Measurements from ENCODE around the gene ZNF746. TPM values are rescaled to one million over a fixed set of nuclear protein-coding genes. Genes with fewer than 3 reads are reported as not detected.
"Not testable (repeated sequence)": the region's sequence is repeated elsewhere in the genome, so short reads cannot be mapped to it uniquely, and the experiment has no call there.

ZNF746 gene
- total RNA-seq, 4 donors from 2014 or later: 15.1 to 30.4 (median 25.0) TPM

GRCh38 chr7:149500910-149501309, 3.3 kb upstream of the ZNF746 start:
- ATAC-seq (ENCODE audit: low FRiP score) (no peak), DNase-seq (ENCODE audit: low spot score) (no peak)
- TF ChIP-seq CTCF (IDR thresholded peaks at IDR 0.05): no peak

DNA sequence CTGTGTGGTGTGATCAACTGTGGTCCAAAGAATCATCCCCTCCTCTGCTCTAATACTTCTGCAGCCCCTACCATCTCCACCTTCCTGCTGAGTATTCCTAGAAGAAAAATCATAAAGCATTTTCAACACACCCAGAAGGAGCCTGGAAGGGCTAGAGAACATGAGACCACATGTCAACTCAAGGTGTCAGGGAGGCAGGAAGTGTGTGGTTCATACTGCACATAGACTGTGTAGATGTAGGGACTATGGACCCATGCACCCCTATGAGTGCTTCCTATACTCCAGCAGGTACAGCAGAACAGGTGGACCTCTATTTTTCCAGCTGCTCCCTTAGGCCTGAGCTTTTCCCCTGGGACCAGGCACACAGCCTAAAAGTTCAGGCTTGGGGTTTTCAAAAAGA, 2.6 kb upstream of the ZNF746 start:
- DNase-seq (ENCODE audit: low spot score) (no peak), ATAC-seq (ENCODE audit: low FRiP score) (no peak)
- TF ChIP-seq CTCF (IDR thresholded peaks at IDR 0.05): no peak

- no peak for DNase-seq (ENCODE audit: low spot score)
- no peak for TF ChIP-seq CTCF (IDR thresholded peaks at IDR 0.05)
- ATAC-seq (ENCODE audit: low FRiP score): no peak
These were observed 1.2 kb upstream of the ZNF746 start for GRCh38 chr7:149498811-149499210.

- TF ChIP-seq CTCF (IDR thresholded peaks at IDR 0.05): no peak
- ATAC-seq (ENCODE audit: low FRiP score): peak; percentile 52
- no peak for DNase-seq (ENCODE audit: low spot score)
These were observed 792 bp downstream of the ZNF746 start for GRCh38 chr7:149496642-149497391.

DNA sequence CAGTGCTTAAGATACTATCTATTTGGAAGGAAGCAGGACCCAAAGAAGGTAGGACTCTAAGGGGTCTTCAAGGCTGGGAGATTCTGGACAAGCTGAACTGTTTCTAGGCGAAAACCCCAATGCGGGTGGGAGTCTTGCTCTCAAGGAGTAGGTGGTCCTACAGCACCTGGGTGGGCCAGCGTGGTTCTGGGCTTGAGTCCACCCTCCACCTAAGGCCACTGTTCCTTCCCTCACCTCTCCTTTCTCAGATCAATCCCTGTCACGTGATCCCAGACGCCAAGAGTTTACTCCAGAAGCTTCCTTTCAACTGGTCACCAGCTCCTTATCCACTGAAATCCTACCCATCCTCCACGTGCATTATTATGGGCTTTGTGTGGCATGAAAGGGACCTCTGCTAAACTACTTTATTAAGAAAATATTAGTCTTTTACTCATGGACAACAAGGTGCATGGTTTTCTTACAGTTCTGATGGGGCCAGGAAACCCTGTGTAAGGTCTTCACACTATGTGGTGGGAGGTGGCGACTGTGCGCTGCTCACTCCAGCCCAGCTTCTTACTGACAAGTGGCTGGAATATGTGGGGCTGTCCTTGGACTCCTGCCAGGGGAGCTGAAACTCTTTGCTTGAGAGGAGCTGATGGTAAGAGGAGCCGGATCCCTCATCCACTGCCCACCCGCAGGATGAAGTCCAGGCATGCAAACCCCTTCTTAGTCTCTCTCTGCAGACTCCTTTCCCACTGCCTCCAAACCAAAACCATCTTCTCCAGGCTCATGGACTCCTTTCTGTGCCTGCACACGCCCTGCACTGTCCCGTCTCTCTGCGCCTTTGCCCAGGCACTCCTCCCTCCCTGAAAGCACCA, 1.6 kb downstream of the ZNF746 start:
- peak; percentile 76 for DNase-seq (ENCODE audit: low spot score)
- no peak for ATAC-seq (ENCODE audit: low FRiP score)

DNA sequence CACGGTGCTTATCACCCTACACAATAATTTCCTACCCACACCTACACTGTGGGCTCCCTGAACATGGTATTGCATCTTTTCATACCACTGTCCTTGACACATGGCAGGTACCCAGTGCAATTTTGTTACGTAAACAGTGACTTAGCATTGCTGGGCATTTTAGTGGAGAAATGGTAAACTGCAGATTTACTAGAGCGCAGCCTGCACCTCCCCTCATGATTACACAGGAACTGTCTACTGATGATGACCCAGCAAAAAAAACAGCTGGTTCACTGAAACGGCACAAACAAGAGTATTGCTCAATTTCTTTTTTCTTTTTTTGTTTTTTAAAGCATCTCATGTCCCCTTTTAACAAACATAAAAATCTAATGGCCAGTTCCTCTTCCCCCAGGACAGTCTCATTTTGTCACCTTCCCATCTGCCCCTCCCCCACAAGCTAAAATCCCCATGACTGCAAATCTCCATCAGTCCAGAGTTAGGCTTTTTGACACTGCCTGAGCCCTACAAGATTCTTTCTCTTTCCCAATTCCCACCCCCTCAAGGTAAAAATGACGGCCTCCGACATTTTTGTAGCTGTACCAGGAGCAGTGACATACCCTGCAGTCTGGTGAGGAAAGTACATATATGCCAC, 2.8 kb downstream of the ZNF746 start:
- DNase-seq (ENCODE audit: low spot score) (no peak), ATAC-seq (ENCODE audit: low FRiP score) (no peak)
- no peak for TF ChIP-seq CTCF (IDR thresholded peaks at IDR 0.05)

More for the DNA sequence above, 1.6 kb downstream of the ZNF746 start:
- no peak for TF ChIP-seq CTCF (IDR thresholded peaks at IDR 0.05)

DNA sequence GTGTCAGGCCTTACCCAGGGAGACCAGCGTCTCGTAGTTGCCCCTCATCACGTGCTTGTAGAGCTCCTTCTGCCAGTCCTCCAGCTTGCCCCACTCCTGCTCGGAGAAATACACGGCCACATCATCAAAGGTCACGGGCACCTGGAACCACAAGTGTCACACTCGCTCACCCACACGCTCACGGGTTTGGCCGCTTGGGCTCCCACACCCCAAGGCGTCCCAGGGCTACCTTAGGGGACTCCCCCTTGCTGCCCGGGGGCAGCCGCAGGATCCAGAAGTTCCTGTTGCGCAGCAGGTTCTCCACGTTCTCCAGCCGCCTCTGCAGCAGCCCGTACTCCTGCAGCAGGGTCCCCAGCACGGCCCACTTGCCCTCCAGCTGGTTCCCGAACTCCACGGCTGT, 3.6 kb downstream of the ZNF746 start:
- not testable (repeated sequence) for DNase-seq (ENCODE audit: low spot score); ATAC-seq (ENCODE audit: low FRiP score)

All from omental fat pad (tissue), 4 donors.